ENCODE measurements around the gene MARK3.
"Not testable (repeated sequence)": the region's sequence is repeated elsewhere in the genome, so short reads cannot be mapped to it uniquely, and the experiment has no call there.

The MARK3 gene

DNA sequence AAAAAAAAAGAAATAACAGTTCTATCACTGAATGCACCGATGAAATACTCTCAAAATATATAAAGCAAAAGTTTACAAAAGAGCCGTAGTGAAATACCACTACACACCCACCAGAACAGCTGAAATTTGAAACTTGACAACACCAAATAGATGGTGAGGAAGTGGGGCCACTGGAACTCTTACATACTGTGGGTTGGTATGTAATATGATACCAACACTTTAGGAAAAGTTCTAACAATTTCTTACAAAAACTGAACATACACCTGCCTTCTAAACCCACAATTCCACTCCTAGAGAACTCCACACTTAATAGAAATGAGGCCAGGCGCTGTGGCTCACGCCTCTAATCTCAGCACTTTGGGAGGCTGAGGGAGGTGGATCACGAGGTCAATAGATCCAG lies 37.1 kb upstream of the MARK3 start:
- H3K36me3 Mint-ChIP-seq (ENCODE audit: low read depth): peaks cover 24% of the 10 kb centered on the region

DNA sequence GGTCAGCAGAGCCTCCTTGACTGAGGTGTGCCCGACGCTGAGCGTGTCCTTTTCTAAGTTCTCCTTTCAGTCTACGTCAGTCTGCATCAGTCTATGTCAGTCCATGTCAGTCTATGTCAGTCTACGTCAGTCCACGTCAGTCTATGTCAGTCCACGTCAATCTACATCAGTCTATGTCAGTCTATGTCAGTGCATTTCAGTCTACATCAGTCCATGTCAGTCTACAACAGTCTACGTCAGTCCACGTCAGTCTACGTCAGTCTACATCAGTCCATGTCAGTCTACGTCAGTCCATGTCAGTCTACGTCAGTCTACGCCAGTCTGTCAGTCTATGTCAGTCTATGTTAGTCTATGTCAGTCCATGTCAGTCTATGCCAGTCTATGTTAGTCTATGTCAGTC lies 35.2 kb upstream of the MARK3 start:
- TF ChIP-seq, protein P1, sequence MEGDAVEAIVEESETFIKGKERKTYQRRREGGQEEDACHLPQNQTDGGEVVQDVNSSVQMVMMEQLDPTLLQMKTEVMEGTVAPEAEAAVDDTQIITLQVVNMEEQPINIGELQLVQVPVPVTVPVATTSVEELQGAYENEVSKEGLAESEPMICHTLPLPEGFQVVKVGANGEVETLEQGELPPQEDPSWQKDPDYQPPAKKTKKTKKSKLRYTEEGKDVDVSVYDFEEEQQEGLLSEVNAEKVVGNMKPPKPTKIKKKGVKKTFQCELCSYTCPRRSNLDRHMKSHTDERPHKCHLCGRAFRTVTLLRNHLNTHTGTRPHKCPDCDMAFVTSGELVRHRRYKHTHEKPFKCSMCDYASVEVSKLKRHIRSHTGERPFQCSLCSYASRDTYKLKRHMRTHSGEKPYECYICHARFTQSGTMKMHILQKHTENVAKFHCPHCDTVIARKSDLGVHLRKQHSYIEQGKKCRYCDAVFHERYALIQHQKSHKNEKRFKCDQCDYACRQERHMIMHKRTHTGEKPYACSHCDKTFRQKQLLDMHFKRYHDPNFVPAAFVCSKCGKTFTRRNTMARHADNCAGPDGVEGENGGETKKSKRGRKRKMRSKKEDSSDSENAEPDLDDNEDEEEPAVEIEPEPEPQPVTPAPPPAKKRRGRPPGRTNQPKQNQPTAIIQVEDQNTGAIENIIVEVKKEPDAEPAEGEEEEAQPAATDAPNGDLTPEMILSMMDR (IDR thresholded peaks at IDR 0.05; ENCODE audit: unreplicated experiment in 3 of 3): no peak
- Mint-ChIP-seq H3K4me3 (no peak overlapping the region), H3K36me3 (ENCODE audit: low read depth) (peaks cover 5% of the 10 kb centered on the region), H3K9me3 (no peaks in the 10 kb centered on the region), H3K27ac (no peak overlapping the region), H3K4me1 (no peaks in the 10 kb centered on the region), H3K27me3 (ENCODE audit: low read depth) (peaks cover 4% of the 10 kb centered on the region)

More for the DNA sequence above, 37.1 kb upstream of the MARK3 start:
- H3K9me3 Mint-ChIP-seq: no peaks in the 10 kb centered on the region
- H3K4me3 Mint-ChIP-seq: no peak overlapping the region
- H3K27ac Mint-ChIP-seq: no peak overlapping the region
- H3K27me3 Mint-ChIP-seq (ENCODE audit: low read depth): no peaks in the 10 kb centered on the region
- TF ChIP-seq, protein P1 (IDR thresholded peaks at IDR 0.05; ENCODE audit: unreplicated experiment in 3 of 3): no peak
- H3K4me1 Mint-ChIP-seq: no peaks in the 10 kb centered on the region

DNA sequence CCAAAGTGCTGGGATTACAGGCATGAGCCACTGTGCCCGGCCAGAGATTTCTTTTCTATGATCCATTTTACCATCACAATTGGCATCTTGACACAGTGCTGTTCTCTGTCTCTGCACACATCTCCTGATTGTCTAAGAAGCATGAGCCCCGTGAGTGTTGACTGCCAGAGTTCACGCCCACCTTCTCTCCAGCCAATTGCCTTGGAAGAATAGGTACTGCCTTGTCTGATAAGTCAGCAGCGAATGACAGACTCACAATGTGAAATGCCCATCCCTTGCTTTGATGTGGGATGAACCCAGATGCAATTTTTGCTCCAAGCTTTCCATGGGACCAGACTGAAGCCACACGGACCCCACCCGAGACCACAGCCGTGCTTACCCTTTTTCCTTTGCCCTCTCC lies 31.9 kb upstream of the MARK3 start:
- H3K9me3 Mint-ChIP-seq: no peaks in the 10 kb centered on the region
- H3K27ac Mint-ChIP-seq: no peak overlapping the region
- H3K36me3 Mint-ChIP-seq (ENCODE audit: low read depth): no peaks in the 10 kb centered on the region
- TF ChIP-seq, protein P1 (IDR thresholded peaks at IDR 0.05; ENCODE audit: unreplicated experiment in 3 of 3): no peak
- H3K27me3 Mint-ChIP-seq (ENCODE audit: low read depth): peaks cover 8% of the 10 kb centered on the region
- no peaks in the 10 kb centered on the region for H3K4me1 Mint-ChIP-seq
- H3K4me3 Mint-ChIP-seq: no peak overlapping the region

DNA sequence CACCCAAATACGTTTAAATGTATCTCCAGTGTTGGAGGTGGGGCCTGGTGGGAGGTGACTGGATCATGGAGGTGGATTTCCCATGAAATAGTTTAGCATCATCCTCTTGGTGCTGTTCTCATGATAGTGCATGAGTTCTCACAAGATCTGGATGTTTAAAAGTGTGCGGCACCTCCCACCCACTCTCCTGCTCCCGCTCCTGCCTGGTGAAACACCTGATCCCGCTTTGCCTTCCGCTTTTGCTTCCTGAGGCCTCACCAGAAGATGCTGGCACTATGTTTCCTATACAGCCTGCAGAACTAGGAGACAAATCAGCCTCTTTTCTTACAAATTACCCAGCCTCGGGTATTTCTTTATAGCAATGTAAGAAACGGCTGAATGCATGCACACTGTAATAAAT lies 31.1 kb upstream of the MARK3 start:
- Mint-ChIP-seq H3K27ac (no peak overlapping the region), H3K36me3 (ENCODE audit: low read depth) (no peaks in the 10 kb centered on the region), H3K9me3 (no peaks in the 10 kb centered on the region), H3K27me3 (ENCODE audit: low read depth) (peaks cover 8% of the 10 kb centered on the region), H3K4me1 (no peaks in the 10 kb centered on the region), H3K4me3 (no peak overlapping the region)
- TF ChIP-seq, protein P1 (IDR thresholded peaks at IDR 0.05; ENCODE audit: unreplicated experiment in 3 of 3): no peak

DNA sequence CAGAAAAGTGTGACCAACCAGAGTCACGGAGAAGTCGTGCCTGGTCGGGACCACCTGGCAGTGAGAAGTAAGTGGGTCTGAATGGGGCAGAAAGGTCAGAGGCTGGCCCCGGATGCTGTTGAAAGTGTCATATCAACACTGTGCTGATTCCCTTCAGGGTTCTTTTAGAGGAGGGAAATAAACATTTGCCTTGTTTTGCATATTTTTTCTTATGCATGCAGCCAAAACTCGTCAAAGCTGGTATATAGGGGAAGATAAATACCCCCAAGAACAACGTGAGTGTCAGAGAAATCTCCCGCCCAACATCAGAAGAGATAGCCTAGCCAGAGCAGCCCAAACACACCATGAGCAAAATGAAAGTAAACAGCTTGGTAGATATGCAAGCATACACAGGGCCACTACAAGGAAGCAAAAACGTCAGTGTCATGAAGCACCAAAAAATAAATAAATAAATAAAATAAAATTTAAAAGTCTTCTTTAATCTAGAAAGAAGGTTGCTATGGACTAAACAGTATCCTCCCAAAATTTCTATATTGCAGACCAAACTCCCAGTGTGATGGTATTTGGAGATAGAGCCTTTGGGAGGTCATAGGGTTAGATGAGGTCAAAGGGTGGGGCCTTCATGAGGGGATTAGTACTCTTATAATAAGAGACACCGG lies 29.1 kb upstream of the MARK3 start:
- Mint-ChIP-seq H3K4me1 (no peaks in the 10 kb centered on the region), H3K4me3 (no peak overlapping the region), H3K36me3 (ENCODE audit: low read depth) (no peaks in the 10 kb centered on the region), H3K9me3 (peaks cover 3% of the 10 kb centered on the region), H3K27ac (no peak overlapping the region), H3K27me3 (ENCODE audit: low read depth) (peaks cover 12% of the 10 kb centered on the region)
- TF ChIP-seq, protein P1 (IDR thresholded peaks at IDR 0.05; ENCODE audit: unreplicated experiment in 3 of 3): no peak

DNA sequence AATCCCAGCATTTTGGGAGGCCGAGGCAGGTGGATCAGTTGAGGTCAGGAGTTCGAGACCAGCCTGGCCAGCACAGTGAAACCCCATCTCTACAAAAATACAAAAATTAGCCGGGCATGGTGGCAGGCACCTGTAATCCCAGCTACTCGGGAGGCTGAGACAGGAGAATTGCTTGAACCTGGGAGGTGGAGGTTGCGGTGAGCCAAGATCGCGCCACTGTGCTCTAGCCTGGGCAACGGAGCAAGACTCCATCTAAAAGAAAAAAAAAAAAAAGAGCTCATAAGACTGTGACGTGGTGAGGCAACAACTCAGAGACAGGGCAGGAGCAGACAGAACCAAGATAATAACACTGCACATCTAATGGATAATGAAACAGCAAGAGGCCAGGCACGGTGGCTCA lies 27.7 kb upstream of the MARK3 start:
- H3K4me3 Mint-ChIP-seq; H3K9me3 Mint-ChIP-seq; H3K36me3 Mint-ChIP-seq (ENCODE audit: low read depth); H3K27ac Mint-ChIP-seq; H3K4me1 Mint-ChIP-seq: not testable (repeated sequence)
- peaks cover 12% of the 10 kb centered on the region for H3K27me3 Mint-ChIP-seq (ENCODE audit: low read depth)

All from nephron (organoid).